ENCODE data around the gene PPP1R1B.

- no peak for TF ChIP-seq CTCF (conservative IDR thresholded peaks at IDR 0.05; ENCODE audit: low read depth, low read length)
- TF ChIP-seq EZH2 (IDR thresholded peaks at IDR 0.05; ENCODE audit: borderline replicate concordance, low read depth, low read length, poor library complexity, severe bottlenecking): no peak
Measured at GRCh38 chr17:39650121-39650579, 23.4 kb downstream of the PPP1R1B start.
